ENCODE results near the gene LZTR1.

- TF ChIP-seq EZH2 (IDR thresholded peaks at IDR 0.05), result no peak
- TF ChIP-seq CTCF (IDR thresholded peaks at IDR 0.05), result no peak
Observed at GRCh38 chr22:21010426-21011113, 28.5 kb downstream of the LZTR1 start.
